ENCODE data around the gene CPVL. TPM values are rescaled to one million over a fixed set of nuclear protein-coding genes. Genes with fewer than 3 reads are reported as not detected.

CPVL gene
- total and polyA plus RNA-seq, 2 donors (not counting 1 experiment from before 2014, with no cell fraction given): 0.17 TPM; not detected in 1

- peak overlapping the region in 2 of 4 experiments; percentile 16 to 28 for H3K4me3 ChIP-seq (replicated peaks in 1 of 4; ENCODE audit: control extremely low read depth in 1 of 4, insufficient read depth in 1 of 4, low read depth in 3 of 4, low read length in 4 of 4)
- DNase-seq (ENCODE audit: low read depth in 2 of 2): peak; percentile 42 to 59
- no peaks in the 10 kb centered on the region for H3K36me3 ChIP-seq (ENCODE audit: control insufficient read depth, insufficient read depth, low read length)
- H3K27ac ChIP-seq (ENCODE audit: insufficient read depth, low read length): no peak overlapping the region
- peaks cover 40% of the 10 kb centered on the region for H3K27me3 ChIP-seq (ENCODE audit: control insufficient read depth, insufficient read depth, low read length)
- H3K9me3 ChIP-seq (ENCODE audit: control insufficient read depth, insufficient read depth, low read depth, low read length): no peaks in the 10 kb centered on the region
- H2AFZ ChIP-seq (ENCODE audit: low read length): no peak overlapping the region
- TF ChIP-seq EZH2 (IDR thresholded peaks at IDR 0.05; ENCODE audit: low read length, missing control alignments) (no peak), CTCF (conservative IDR thresholded peaks at IDR 0.05 in 1 of 2, IDR thresholded peaks at IDR 0.05 in 1 of 2; ENCODE audit: low read depth in 1 of 2, low read length in 2 of 2) (peak; percentile 37 to 49)
- no peak overlapping the region for H3K4me2 ChIP-seq (ENCODE audit: extremely low read depth, insufficient read depth, low read length)
- peaks cover 5% of the 10 kb centered on the region for H3K4me1 ChIP-seq (ENCODE audit: control insufficient read depth, extremely low read depth, insufficient read depth, low read length)
- peaks cover 2% of the 10 kb centered on the region for H4K20me1 ChIP-seq (ENCODE audit: control insufficient read depth, extremely low read depth, insufficient read depth, low read length)
- no peak overlapping the region for H3K9ac ChIP-seq (ENCODE audit: insufficient read depth, low read length)
- no peaks in the 10 kb centered on the region for H3K79me2 ChIP-seq (ENCODE audit: control insufficient read depth, insufficient read depth, low read length)
These were observed 189.7 kb downstream of the CPVL start for GRCh38 chr7:28956608-28957063.

- H3K36me3 ChIP-seq (ENCODE audit: control insufficient read depth, insufficient read depth, low read length): no peaks in the 10 kb centered on the region
- H3K27ac ChIP-seq (ENCODE audit: insufficient read depth, low read length): no peak overlapping the region
- peak overlapping the region in 3 of 4 experiments; percentile 14 to 28 (median 16) for H3K4me3 ChIP-seq (replicated peaks in 1 of 4; ENCODE audit: control extremely low read depth in 1 of 4, insufficient read depth in 1 of 4, low read depth in 3 of 4, low read length in 4 of 4)
- H3K9ac ChIP-seq (ENCODE audit: insufficient read depth, low read length): no peak overlapping the region
- H2AFZ ChIP-seq (ENCODE audit: low read length): no peak overlapping the region
- TF ChIP-seq CTCF (conservative IDR thresholded peaks at IDR 0.05 in 1 of 2, IDR thresholded peaks at IDR 0.05 in 1 of 2; ENCODE audit: low read depth in 1 of 2, low read length in 2 of 2): peak; percentile 39 to 49
- TF ChIP-seq EZH2 (IDR thresholded peaks at IDR 0.05; ENCODE audit: low read length, missing control alignments): peak; percentile 77
- DNase-seq (ENCODE audit: low read depth in 2 of 2): peak; percentile 27 to 42
- H3K4me1 ChIP-seq (ENCODE audit: control insufficient read depth, extremely low read depth, insufficient read depth, low read length): peaks cover 5% of the 10 kb centered on the region
- H4K20me1 ChIP-seq (ENCODE audit: control insufficient read depth, extremely low read depth, insufficient read depth, low read length): peaks cover 2% of the 10 kb centered on the region
- peak overlapping the region; percentile 68 for H3K4me2 ChIP-seq (ENCODE audit: extremely low read depth, insufficient read depth, low read length)
- H3K27me3 ChIP-seq (ENCODE audit: control insufficient read depth, insufficient read depth, low read length): peaks cover 43% of the 10 kb centered on the region
- H3K9me3 ChIP-seq (ENCODE audit: control insufficient read depth, insufficient read depth, low read depth, low read length): no peaks in the 10 kb centered on the region
- no peaks in the 10 kb centered on the region for H3K79me2 ChIP-seq (ENCODE audit: control insufficient read depth, insufficient read depth, low read length)
These were observed 190.4 kb downstream of the CPVL start for GRCh38 chr7:28955718-28956607.

- Histone ChIP-seq H3K27me3 (ENCODE audit: control insufficient read depth, insufficient read depth, low read length) (peaks cover 43% of the 10 kb centered on the region), H3K4me2 (ENCODE audit: extremely low read depth, insufficient read depth, low read length) (no peak overlapping the region)
These were observed 191.0 kb downstream of the CPVL start for GRCh38 chr7:28955356-28955717.

More at GRCh38 chr7:28955356-28955717, 191.0 kb downstream of the CPVL start:
- no peak overlapping the region for H3K27ac ChIP-seq (ENCODE audit: insufficient read depth, low read length)
- no peaks in the 10 kb centered on the region for H3K79me2 ChIP-seq (ENCODE audit: control insufficient read depth, insufficient read depth, low read length)
- H3K36me3 ChIP-seq (ENCODE audit: control insufficient read depth, insufficient read depth, low read length): no peaks in the 10 kb centered on the region
- DNase-seq (ENCODE audit: low read depth in 2 of 2): no peak
- TF ChIP-seq CTCF (conservative IDR thresholded peaks at IDR 0.05 in 1 of 2, IDR thresholded peaks at IDR 0.05 in 1 of 2; ENCODE audit: low read depth in 1 of 2, low read length in 2 of 2) (no peak), EZH2 (IDR thresholded peaks at IDR 0.05; ENCODE audit: low read length, missing control alignments) (no peak)
- H3K4me3 ChIP-seq (replicated peaks in 1 of 4; ENCODE audit: control extremely low read depth in 1 of 4, insufficient read depth in 1 of 4, low read depth in 3 of 4, low read length in 4 of 4): no peak overlapping the region
- H3K9ac ChIP-seq (ENCODE audit: insufficient read depth, low read length): no peak overlapping the region
- peaks cover 2% of the 10 kb centered on the region for H4K20me1 ChIP-seq (ENCODE audit: control insufficient read depth, extremely low read depth, insufficient read depth, low read length)
- H3K4me1 ChIP-seq (ENCODE audit: control insufficient read depth, extremely low read depth, insufficient read depth, low read length): peaks cover 5% of the 10 kb centered on the region
- no peaks in the 10 kb centered on the region for H3K9me3 ChIP-seq (ENCODE audit: control insufficient read depth, insufficient read depth, low read depth, low read length)
- H2AFZ ChIP-seq (ENCODE audit: low read length): no peak overlapping the region

Data from fibroblast of lung (primary cell).